ENCODE data around the gene LIMS3. TPM values are rescaled to one million over a fixed set of nuclear protein-coding genes. Genes with fewer than 3 reads are reported as not detected.
"Not testable (repeated sequence)": the region's sequence is repeated elsewhere in the genome, so short reads cannot be mapped to it uniquely, and the experiment has no call there.

LIMS3 gene, protein sequence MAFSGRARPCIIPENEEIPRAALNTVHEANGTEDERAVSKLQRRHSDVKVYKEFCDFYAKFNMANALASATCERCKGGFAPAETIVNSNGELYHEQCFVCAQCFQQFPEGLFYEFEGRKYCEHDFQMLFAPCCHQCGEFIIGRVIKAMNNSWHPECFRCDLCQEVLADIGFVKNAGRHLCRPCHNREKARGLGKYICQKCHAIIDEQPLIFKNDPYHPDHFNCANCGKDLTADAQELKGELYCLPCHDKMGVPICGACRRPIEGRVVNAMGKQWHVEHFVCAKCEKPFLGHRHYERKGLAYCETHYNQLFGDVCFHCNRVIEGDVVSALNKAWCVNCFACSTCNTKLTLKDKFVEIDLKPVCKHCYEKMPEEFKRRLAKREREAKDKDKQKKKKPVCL
- total RNA-seq = 1 to 10 TPM; 2.5 to 7.0 (median 4.5) TPM
- 1 to 10 TPM; 1.0 to 3.6 TPM for polyA plus RNA-seq
- long read RNA-seq, donor 1 = 0 reads
- long read RNA-seq, donor 2, partial matches to known transcripts = 1 of 1 reads
- long read RNA-seq, donor 2, other reads (novel, unspliced or antisense) = 0 of 1 reads
- long read RNA-seq, donor 3, partial matches to known transcripts = 1 of 4 reads
- long read RNA-seq, donor 3, other reads (novel, unspliced or antisense) = 3 of 4 reads

DNA sequence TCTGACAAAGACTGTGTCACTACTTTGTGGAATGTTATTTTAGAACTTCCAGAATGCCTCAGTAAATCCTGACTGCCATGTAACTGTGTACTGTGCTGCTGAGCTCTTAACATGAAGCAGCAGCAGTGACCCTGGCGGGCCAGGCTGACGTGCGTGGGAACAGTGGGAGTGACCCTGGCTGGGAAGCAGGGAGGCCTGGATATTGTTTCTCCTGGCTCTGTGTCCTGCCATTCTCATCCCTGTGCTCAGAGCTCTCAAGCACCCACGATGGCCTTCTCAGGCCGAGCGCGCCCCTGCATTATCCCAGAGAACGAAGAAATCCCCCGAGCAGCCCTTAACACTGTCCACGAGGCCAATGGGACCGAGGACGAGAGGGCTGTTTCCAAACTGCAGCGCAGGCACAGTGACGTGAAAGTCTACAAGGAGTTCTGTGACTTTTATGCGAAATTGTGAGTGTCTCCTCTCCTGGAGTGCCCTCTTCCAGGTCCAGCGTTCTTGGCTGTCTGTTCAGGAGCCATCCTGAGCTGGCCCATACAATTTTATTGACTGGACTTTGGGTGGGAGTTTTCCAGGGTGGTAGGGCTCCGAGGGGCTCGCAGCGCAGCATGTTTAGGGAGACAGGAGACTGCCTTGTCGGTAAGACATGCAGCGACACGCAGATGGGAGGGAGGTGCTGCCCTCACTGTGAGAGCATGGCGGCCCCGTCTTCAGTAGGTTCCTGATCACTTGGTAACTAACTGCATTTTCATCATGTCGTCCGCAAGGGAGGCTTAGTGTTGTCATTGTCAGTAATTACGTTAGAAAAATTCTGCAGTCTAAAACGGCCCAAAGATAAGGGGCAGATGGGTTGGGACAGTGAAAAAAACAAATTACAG lies at the start of gene LIMS3:
TSS of gene LIMS3 (plus strand) at position 227 of the 875 bp plus-strand sequence. CDS start at position 268, 41 bp downstream.
- H3K36me3 ChIP-seq; H3K27ac ChIP-seq; H3K4me1 ChIP-seq; intact Hi-C loops (cut with DNase I); H3K9me3 ChIP-seq; H3K4me3 ChIP-seq; H3K27me3 ChIP-seq; DNase-seq: not testable (repeated sequence)
- no CpG with 5 or more reads among the region's 28 CpGs for WGBS, 2 donors
- ATAC-seq = peak; percentile 96 to 99 (median 98)

- WGBS, 2 donors = no CpG with 5 or more reads among the region's 8 CpGs
- H3K9me3 ChIP-seq; H3K27me3 ChIP-seq; H3K36me3 ChIP-seq; H3K4me1 ChIP-seq; intact Hi-C loops (cut with DNase I); H3K27ac ChIP-seq; H3K4me3 ChIP-seq; DNase-seq: not testable (repeated sequence)
- ATAC-seq = peak in 4 of 8 donors; percentile 47 to 62 (median 56)
Observed at GRCh38 chr2:109871129-109871751, 27.2 kb upstream of the LIMS3 start.

GRCh38 chr2:109876625-109877024 lies 21.9 kb upstream of the LIMS3 start:
- ATAC-seq; H3K27ac ChIP-seq; H3K27me3 ChIP-seq; H3K4me3 ChIP-seq; intact Hi-C loops (cut with DNase I); H3K9me3 ChIP-seq; H3K36me3 ChIP-seq; H3K4me1 ChIP-seq; DNase-seq: not testable (repeated sequence)
- no CpG with 5 or more reads among the region's 3 CpGs for WGBS, 2 donors

DNA sequence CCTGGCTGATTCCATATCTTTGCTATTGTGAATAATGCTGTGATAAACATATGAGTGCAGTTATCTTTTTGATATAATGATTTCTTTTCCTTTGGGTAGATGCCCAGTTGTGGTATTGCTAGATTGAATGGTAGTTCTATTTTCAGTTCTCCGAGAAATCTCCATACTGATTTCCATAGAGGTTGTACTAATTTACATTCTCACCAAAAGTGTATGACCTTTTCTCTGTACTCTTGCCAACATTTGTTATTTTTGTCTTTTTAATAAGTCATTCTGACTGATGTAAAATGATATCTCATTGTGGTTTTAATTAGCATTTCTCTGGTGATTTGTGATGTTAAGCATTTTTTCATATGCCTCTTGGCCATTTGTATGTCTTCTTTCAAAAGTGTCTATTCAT lies 16.4 kb upstream of the LIMS3 start:
- ATAC-seq; H3K27me3 ChIP-seq; H3K4me3 ChIP-seq; intact Hi-C loops (cut with DNase I); H3K36me3 ChIP-seq; H3K9me3 ChIP-seq; H3K4me1 ChIP-seq; DNase-seq; H3K27ac ChIP-seq: not testable (repeated sequence)
- WGBS, 2 donors = no CpG with 5 or more reads among the region's 1 CpG

GRCh38 chr2:109888414-109888813 lies 10.1 kb upstream of the LIMS3 start:
- H3K36me3 ChIP-seq; H3K4me1 ChIP-seq; DNase-seq; H3K4me3 ChIP-seq; ATAC-seq; H3K27ac ChIP-seq; H3K27me3 ChIP-seq; H3K9me3 ChIP-seq; intact Hi-C loops (cut with DNase I): not testable (repeated sequence)
- WGBS, 2 donors = no CpG with 5 or more reads among the region's 4 CpGs

GRCh38 chr2:109889909-109890308 lies 8.6 kb upstream of the LIMS3 start:
- H3K4me3 ChIP-seq; H3K36me3 ChIP-seq; H3K4me1 ChIP-seq; H3K27ac ChIP-seq; H3K27me3 ChIP-seq; intact Hi-C loops (cut with DNase I); DNase-seq; H3K9me3 ChIP-seq: not testable (repeated sequence)
- ATAC-seq = peak in 4 of 8 donors; percentile 61 to 73 (median 63)
- WGBS, 2 donors = no CpG with 5 or more reads among the region's 4 CpGs

GRCh38 chr2:109891024-109891423 lies 7.5 kb upstream of the LIMS3 start:
- WGBS, 2 donors = no CpG with 5 or more reads among the region's 4 CpGs
- H3K27ac ChIP-seq; H3K9me3 ChIP-seq; H3K4me1 ChIP-seq; intact Hi-C loops (cut with DNase I); DNase-seq; H3K4me3 ChIP-seq; ATAC-seq; H3K36me3 ChIP-seq; H3K27me3 ChIP-seq: not testable (repeated sequence)

GRCh38 chr2:109893736-109894135 lies 4.8 kb upstream of the LIMS3 start:
- ATAC-seq; DNase-seq; H3K27ac ChIP-seq; H3K36me3 ChIP-seq; H3K4me3 ChIP-seq; H3K9me3 ChIP-seq; intact Hi-C loops (cut with DNase I); H3K27me3 ChIP-seq; H3K4me1 ChIP-seq: not testable (repeated sequence)
- no CpG with 5 or more reads among the region's 7 CpGs for WGBS, 2 donors

- H3K9me3 ChIP-seq; H3K4me1 ChIP-seq; DNase-seq; ATAC-seq; H3K36me3 ChIP-seq; H3K4me3 ChIP-seq; H3K27ac ChIP-seq; intact Hi-C loops (cut with DNase I); H3K27me3 ChIP-seq: not testable (repeated sequence)
- WGBS, 2 donors = no CpG with 5 or more reads among the region's 6 CpGs
Observed at GRCh38 chr2:109894141-109894540, 4.3 kb upstream of the LIMS3 start.

- H3K4me3 ChIP-seq; intact Hi-C loops (cut with DNase I); ATAC-seq; H3K4me1 ChIP-seq; DNase-seq; H3K9me3 ChIP-seq; H3K27ac ChIP-seq; H3K36me3 ChIP-seq; H3K27me3 ChIP-seq: not testable (repeated sequence)
- no CpG with 5 or more reads among the region's 3 CpGs for WGBS, 2 donors
Observed at GRCh38 chr2:109895090-109895869, 3.2 kb upstream of the LIMS3 start.
